Kidney (tissue), 14 donors: ENCODE results near the gene ITGA3. TPM values are rescaled to one million over a fixed set of nuclear protein-coding genes. Genes with fewer than 3 reads are reported as not detected.

Experiments used
- DNase-seq, 5 donors: peaks; one replicate each; pipeline ENCODE4 v3.0.0-alpha.2; 2013 to 2020
- FAIRE-seq: peaks from 2 replicates; lab custom pipeline; 2012; peaks lifted over from hg19 to GRCh38; lab: Jason Lieb, UNC
- H3K27ac ChIP-seq, 2 donors: one replicate each; pipeline ENCODE4 v1.7.0; 2013; ENCODE audit warnings: low read depth in 2 of 2, low read length in 2 of 2, inconsistent platforms in 1 of 2
- H3K27me3 ChIP-seq: one replicate; pipeline ENCODE4 v1.7.1; 2013; ENCODE audit warnings: low read length, inconsistent platforms; ENCODE audit not compliant: control insufficient read depth, insufficient read depth
- H3K36me3 ChIP-seq, 3 donors: one replicate each; pipeline versions ENCODE4 v1.7.0 to v1.7.1; 2013; ENCODE audit warnings: low read length in 3 of 3, control low read depth in 1 of 3, inconsistent platforms in 1 of 3; ENCODE audit not compliant: insufficient read depth in 3 of 3, control insufficient read depth in 2 of 3
- H3K4me1 ChIP-seq, 3 donors: one replicate each; pipeline versions ENCODE4 v1.7.0 to v1.7.1; 2013; ENCODE audit warnings: low read length in 3 of 3, inconsistent platforms in 1 of 3, low read depth in 1 of 3; ENCODE audit not compliant: control insufficient read depth in 2 of 3, insufficient read depth in 2 of 3
- H3K4me3 ChIP-seq, 3 donors: one replicate each; pipeline versions ENCODE4 v1.7.0 to v1.8.1; 2013; ENCODE audit warnings: low read length in 3 of 3, control low read depth in 1 of 3, inconsistent platforms in 1 of 3
- H3K9ac ChIP-seq, 3 donors: one replicate each; pipeline versions ENCODE4 v1.7.0 to v1.7.1; 2013; ENCODE audit warnings: low read length in 3 of 3, control low read depth in 1 of 3, inconsistent platforms in 1 of 3
- H3K9me3 ChIP-seq, 3 donors: one replicate each; pipeline versions ENCODE4 v1.7.0 to v1.7.1; 2013; ENCODE audit warnings: low read length in 3 of 3, control low read depth in 1 of 3, inconsistent platforms in 1 of 3; ENCODE audit not compliant: control insufficient read depth in 2 of 3, insufficient read depth in 1 of 3
- CTCF ChIP-seq: IDR thresholded peaks from 3 replicates; pipeline ENCODE4 v1.5.1; 2012; ENCODE audit warnings: mild to moderate bottlenecking, moderate library complexity, borderline replicate concordance; ENCODE audit not compliant: insufficient read depth; ENCODE audit errors: extremely low read depth
- intact Hi-C: fragments of 100-400 bp; cut with DNase I; formaldehyde crosslinking; loops from one replicate; pipeline ENCODE4 v1.11.1; 2022
- polyA plus RNA-seq: library from polyadenylated mRNA; stranded (reverse); fragments of 350-450 nt; fragmentation: Illumina TruSeq; extraction: RNeasy Lipid Tissue Mini Kit (QIAGEN cat#74804); gene quantifications from one replicate; pipeline ENCODE4 v1.2.3, GENCODE V29; 2014; ENCODE audit warnings: low read depth, low replicate concordance; ENCODE audit not compliant: insufficient read depth
- total RNA-seq: library from RNA; stranded (reverse); fragmentation: NEBNext Ultra II Directional; extraction: Animal tissue kit (Norgen Biotek cat#: 25700); gene quantifications from one replicate; pipeline ENCODE4 v1.2.1, GENCODE V29; 2021
- donor health status: control.
- donor health status: control.
- donor health status: control.
- donor health status: control.
- donor health status: control.
- donor health status: DM: yes; HTN: yes; CAD: no.
- donor health status: Normal renal cell carcinoma (clear cell type).

The ITGA3 gene
- total and polyA plus RNA-seq, 2 donors from 2014 or later = 117 to 367 TPM

- intact Hi-C loops = no loop called here
- peaks cover 0 to 20% (median 19%) of the 10 kb centered on the region in 3 donors for H3K4me1 ChIP-seq
- H3K9ac ChIP-seq = peak overlapping the region in 2 of 3 donors; percentile 46 to 73
- no peaks in the 10 kb centered on the region for H3K9me3 ChIP-seq
- peaks cover 2 to 33% (median 13%) of the 10 kb centered on the region in 3 donors for H3K36me3 ChIP-seq
- FAIRE-seq (no peak), DNase-seq (peak in 4 of 5 donors; percentile 50 to 93 (median 68))
- TF ChIP-seq CTCF = no peak
- no peaks in the 10 kb centered on the region for H3K27me3 ChIP-seq
- no peak overlapping the region for H3K4me3 ChIP-seq
- peak overlapping the region; percentile 87 to 92 for H3K27ac ChIP-seq
Measured at GRCh38 chr17:50111673-50112655, 56.1 kb downstream of the ITGA3 start.

DNA sequence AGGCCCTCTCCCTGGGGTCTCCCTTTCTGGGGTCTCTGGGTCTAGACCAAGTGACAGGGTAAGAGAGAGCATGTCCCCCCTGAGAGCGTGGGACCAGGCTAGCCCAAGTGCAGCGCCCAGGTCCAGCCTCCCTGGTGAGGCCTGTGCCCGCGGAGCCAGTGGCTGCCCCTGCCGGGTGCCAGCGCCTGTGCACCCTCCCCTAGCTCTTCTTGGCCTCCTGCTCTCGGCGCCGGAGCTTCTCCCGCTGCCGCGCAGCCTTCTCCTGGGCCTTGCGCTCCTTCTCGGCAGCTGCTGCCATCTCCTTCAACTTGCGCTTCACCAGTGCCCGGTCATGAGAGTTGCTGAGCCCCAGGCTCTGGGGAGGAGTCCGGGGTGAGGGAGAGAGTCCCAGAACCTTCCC lies 56.8 kb downstream of the ITGA3 start:
- intact Hi-C loops = no loop called here
- H3K27ac ChIP-seq = peak overlapping the region; percentile 87 to 92
- H3K9ac ChIP-seq = peak overlapping the region in 1 of 3 donors; percentile 40
- no peak for TF ChIP-seq CTCF
- H3K36me3 ChIP-seq = peaks cover 2 to 27% (median 12%) of the 10 kb centered on the region in 3 donors
- no peak for FAIRE-seq
- no peaks in the 10 kb centered on the region for H3K9me3 ChIP-seq
- H3K4me3 ChIP-seq = no peak overlapping the region
- peaks cover 0 to 20% (median 19%) of the 10 kb centered on the region in 3 donors for H3K4me1 ChIP-seq
- peak in 1 of 5 donors; percentile 74 for DNase-seq
- H3K27me3 ChIP-seq = no peaks in the 10 kb centered on the region

GRCh38 chr17:50113624-50114320 lies 57.9 kb downstream of the ITGA3 start:
- no peaks in the 10 kb centered on the region for H3K9me3 ChIP-seq
- peak in 2 of 5 donors; percentile 69 to 79 for DNase-seq
- TF ChIP-seq CTCF = no peak
- FAIRE-seq = no peak
- H3K4me1 ChIP-seq = peaks cover 0 to 20% (median 19%) of the 10 kb centered on the region in 3 donors
- no peaks in the 10 kb centered on the region for H3K27me3 ChIP-seq
- intact Hi-C loops = no loop called here
- H3K27ac ChIP-seq = no peak overlapping the region
- peaks cover 0 to 17% (median 5%) of the 10 kb centered on the region in 3 donors for H3K36me3 ChIP-seq
- H3K4me3 ChIP-seq = no peak overlapping the region
- peak overlapping the region in 1 of 3 donors; percentile 40 for H3K9ac ChIP-seq
